GM18517 (cell line): ENCODE measurements around the gene TET2.

ENCODE experiments used
- ATAC-seq: cut with Tn5 transposase; IDR thresholded peaks from one replicate; pipeline ENCODE4 v1.9.1; 2021; ENCODE audit warnings: mild to moderate bottlenecking, moderate library complexity; ENCODE audit not compliant: unreplicated experiment

Gene TET2

GRCh38 chr4:105140684-105141490 is 5.8 kb upstream of the TET2 start:
- ATAC-seq = no peak

- no peak for ATAC-seq
Measured at GRCh38 chr4:105145156-105145902, 1.3 kb upstream of the TET2 start.

GRCh38 chr4:105145903-105146275 is 787 bp upstream of the TET2 start:
- peak; percentile 13 for ATAC-seq

- peak; percentile 6 for ATAC-seq
Measured at GRCh38 chr4:105147016-105147552, 408 bp downstream of the TET2 start.

GRCh38 chr4:105147553-105148161 is 981 bp downstream of the TET2 start:
- ATAC-seq = no peak

- ATAC-seq = no peak
Measured at GRCh38 chr4:105148356-105148755, 1.7 kb downstream of the TET2 start.

GRCh38 chr4:105148776-105149175 is 2.1 kb downstream of the TET2 start:
- ATAC-seq = no peak

GRCh38 chr4:105149771-105150170 is 3.1 kb downstream of the TET2 start:
- no peak for ATAC-seq

- ATAC-seq = no peak
Measured at GRCh38 chr4:105150503-105150902, 3.8 kb downstream of the TET2 start.

- no peak for ATAC-seq
Measured at GRCh38 chr4:105153749-105154148, 7.1 kb downstream of the TET2 start.

- ATAC-seq = no peak
Measured at GRCh38 chr4:105154576-105154975, 7.9 kb downstream of the TET2 start.

GRCh38 chr4:105155426-105155825 is 8.8 kb downstream of the TET2 start:
- no peak for ATAC-seq

GRCh38 chr4:105158837-105159236 is 12.2 kb downstream of the TET2 start:
- no peak for ATAC-seq

- ATAC-seq = no peak
Measured at GRCh38 chr4:105162123-105162796, 15.6 kb downstream of the TET2 start.

GRCh38 chr4:105164548-105164947 is 17.9 kb downstream of the TET2 start:
- ATAC-seq = no peak

- ATAC-seq = no peak
Measured at GRCh38 chr4:105166066-105166465, 19.4 kb downstream of the TET2 start.

GRCh38 chr4:105170711-105171110 is 24.0 kb downstream of the TET2 start:
- ATAC-seq = no peak

- no peak for ATAC-seq
Measured at GRCh38 chr4:105171912-105172311, 25.2 kb downstream of the TET2 start.

GRCh38 chr4:105174098-105174497 is 27.4 kb downstream of the TET2 start:
- no peak for ATAC-seq

- no peak for ATAC-seq
Measured at GRCh38 chr4:105179539-105180401, 33.1 kb downstream of the TET2 start.
